ENCODE measurements around the gene SEMA4G.

Gene SEMA4G

DNA sequence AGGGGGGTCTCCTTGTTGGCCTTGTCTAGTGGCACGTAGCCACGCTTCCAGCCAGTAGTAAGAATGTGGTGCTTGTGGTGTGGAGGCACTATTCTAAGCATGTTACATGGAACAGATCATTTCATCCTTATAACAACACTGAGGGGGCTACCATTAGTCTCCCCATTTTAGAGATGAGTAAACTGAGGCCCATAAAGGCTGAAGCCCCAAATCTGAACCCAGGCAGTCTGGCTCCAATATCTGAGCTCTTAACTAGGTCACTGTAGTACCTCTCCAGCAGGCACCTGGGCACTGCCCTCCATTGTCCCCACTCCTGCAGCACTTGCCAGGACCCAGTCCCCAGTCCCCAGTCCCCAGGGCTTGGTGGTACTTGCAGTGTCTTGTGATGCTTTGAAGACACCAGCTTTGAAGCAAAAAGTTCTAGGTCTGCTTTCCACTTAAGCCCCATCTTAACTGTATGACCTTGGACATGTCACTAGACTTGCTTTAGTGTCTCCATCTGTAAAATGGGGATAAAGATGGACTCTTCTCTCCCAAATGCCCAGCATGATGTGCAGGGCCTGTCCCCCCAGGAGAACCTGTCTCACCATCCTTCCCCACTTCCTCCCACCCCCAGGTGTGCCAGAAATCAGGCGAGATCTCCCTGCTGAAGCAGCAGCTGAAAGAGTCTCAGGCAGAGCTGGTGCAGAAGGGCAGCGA is 36.7 kb downstream of the SEMA4G start:
- TF ChIP-seq ZFX (IDR thresholded peaks at IDR 0.05), result no peak
- TF ChIP-seq, protein P1, sequence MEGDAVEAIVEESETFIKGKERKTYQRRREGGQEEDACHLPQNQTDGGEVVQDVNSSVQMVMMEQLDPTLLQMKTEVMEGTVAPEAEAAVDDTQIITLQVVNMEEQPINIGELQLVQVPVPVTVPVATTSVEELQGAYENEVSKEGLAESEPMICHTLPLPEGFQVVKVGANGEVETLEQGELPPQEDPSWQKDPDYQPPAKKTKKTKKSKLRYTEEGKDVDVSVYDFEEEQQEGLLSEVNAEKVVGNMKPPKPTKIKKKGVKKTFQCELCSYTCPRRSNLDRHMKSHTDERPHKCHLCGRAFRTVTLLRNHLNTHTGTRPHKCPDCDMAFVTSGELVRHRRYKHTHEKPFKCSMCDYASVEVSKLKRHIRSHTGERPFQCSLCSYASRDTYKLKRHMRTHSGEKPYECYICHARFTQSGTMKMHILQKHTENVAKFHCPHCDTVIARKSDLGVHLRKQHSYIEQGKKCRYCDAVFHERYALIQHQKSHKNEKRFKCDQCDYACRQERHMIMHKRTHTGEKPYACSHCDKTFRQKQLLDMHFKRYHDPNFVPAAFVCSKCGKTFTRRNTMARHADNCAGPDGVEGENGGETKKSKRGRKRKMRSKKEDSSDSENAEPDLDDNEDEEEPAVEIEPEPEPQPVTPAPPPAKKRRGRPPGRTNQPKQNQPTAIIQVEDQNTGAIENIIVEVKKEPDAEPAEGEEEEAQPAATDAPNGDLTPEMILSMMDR (conservative IDR thresholded peaks at IDR 0.05), result no peak

DNA sequence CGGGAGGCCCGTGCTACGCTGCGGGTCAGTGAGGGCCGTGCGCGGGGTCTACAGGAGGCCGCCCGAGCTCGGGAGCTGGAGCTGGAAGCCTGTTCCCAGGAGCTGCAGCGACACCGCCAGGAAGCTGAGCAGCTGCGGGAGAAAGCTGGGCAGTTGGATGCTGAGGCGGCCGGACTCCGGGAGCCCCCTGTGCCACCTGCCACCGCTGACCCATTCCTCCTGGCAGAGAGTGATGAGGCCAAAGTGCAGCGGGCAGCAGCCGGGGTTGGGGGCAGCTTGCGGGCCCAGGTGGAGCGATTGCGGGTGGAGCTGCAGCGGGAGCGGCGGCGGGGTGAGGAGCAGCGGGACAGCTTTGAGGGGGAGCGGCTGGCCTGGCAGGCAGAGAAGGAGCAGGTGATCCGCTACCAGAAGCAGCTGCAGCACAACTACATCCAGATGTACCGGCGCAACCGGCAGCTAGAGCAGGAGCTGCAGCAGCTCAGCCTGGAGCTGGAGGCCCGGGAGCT is 37.3 kb downstream of the SEMA4G start:
- H3K27ac ChIP-seq, result no peak overlapping the region

More for the DNA sequence above, 36.7 kb downstream of the SEMA4G start:
- H3K27ac ChIP-seq, result no peak overlapping the region

DNA sequence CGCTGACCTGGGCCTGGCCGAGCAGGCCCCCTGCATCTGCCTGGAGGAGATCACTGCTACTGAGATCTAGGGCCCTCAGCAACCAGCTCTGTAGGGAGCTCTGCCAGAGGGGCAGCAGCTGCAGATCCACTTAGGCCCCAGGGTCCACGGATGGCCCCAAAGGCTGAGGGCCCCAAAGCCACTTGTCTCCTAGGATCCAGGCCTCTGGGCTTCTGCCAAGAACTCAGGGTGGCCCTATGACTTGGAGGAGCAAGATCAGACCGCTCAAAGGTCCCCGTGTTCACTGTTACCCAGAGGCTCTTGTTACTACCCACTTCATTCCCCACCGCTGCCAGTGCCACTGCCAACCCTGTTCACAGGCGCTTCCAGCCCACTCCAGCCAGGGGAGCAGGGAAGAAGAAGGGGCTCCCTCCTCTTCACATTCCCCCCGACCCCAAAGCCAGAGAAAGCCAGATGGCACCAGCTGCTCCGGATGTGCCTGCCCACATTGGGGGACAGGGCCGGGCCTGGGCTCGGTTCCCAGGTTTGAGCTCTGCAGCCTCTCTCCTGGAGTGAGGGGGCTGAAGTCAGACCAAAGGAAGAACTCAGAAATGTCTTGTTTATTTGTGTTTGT is 37.9 kb downstream of the SEMA4G start:
- H3K27ac ChIP-seq, result no peak overlapping the region
- TF ChIP-seq ZFX (IDR thresholded peaks at IDR 0.05), result no peak
- TF ChIP-seq, protein P1 (conservative IDR thresholded peaks at IDR 0.05), result no peak

More for the DNA sequence above, 37.3 kb downstream of the SEMA4G start:
- TF ChIP-seq ZFX (IDR thresholded peaks at IDR 0.05), result no peak
- TF ChIP-seq, protein P1 (conservative IDR thresholded peaks at IDR 0.05), result no peak

DNA sequence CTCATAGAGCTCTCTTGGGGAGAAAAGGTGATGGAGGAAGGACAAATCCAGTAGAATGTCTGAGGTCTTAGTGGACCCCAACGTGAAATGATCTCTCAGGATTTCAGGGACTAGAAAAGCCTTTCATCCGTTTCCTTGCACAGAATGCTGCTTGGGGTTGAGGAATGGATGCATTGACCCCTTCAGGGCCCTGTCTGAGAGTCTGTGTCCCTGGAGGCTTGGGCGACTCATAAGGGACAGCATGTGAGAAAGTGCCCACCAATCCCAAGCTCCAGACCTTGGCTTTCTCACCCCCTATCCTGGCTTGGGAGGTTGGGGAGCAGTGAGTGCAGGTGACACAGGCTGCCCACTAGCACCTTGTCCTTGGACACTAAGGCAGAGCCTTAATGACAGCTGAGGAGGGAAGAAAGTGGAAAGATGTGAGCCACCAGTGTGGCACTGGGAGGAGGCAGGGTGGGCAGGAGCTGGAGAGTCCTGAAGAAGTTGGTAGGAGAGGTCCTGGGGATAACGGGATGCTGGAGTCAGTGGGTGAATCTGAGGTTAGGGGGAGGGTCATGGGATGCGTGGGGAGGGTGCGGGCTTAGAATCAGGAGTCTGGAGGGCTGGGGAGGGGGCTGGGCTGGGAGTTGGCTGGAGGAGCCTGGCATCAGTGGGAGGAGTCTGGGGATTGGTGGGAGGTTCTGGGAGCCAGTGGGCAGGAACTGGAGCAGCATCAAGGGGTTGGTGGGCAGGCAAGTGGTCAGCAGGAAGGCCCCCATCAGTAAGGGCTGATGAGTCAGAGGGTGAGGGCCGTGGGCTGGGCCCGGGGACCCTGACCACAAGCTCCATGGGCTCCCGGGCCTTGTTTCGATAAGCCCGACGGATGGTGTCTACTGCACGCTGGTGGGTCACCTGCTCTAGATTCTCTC is 38.9 kb downstream of the SEMA4G start:
- TF ChIP-seq, protein P1 (conservative IDR thresholded peaks at IDR 0.05), result no peak
- no peak for TF ChIP-seq ZFX (IDR thresholded peaks at IDR 0.05)
- H3K27ac ChIP-seq, result no peak overlapping the region

DNA sequence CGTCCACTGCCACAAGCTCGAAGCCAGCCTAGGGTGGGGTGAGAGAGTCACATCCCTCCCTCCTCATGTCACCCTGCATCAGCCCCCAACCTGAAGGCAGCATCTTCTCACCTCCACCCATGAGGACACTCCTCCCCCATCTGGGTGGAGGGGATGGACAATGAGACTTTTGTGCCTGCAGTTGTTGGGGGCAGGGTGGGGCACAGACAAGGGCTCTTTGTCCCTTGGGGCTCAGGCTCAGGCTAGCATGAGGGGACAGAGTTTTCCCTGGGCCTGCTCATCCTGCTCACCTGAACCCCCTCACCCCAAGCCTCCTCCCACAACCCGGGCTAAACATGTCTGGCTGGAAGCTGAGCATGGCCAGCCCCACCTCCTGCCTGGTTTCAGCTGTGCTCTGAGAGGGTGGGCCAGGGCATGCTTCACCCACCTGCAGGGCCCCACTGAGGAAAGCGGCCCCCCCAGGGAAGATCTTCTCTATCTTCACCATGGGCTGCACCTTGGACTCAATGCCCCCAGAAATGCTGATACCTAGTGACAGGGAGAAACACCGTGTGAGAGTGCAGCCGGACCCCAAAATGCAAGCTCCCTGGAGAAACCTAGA is 39.6 kb downstream of the SEMA4G start:
- no peak overlapping the region for H3K27ac ChIP-seq

DNA sequence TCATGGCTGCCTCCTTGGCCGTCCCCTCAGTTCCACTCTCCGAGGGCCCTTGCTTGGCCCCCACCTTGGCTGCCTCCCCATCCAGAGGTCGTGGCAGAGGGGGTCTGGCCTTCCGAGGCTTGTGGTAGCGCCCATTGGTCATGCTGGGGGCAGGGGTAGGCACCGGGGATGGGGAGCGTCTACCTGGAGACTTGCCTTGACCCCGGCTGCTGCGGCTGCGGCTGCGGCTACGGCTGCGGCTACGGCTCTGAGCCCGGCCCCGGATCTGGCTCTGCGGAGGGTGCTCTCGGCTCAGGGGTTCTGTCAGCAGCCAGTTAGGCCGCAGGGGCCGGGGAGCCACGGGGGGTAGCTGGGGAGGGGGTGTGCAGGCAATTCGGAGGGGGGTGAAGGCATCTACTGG is 41.0 kb downstream of the SEMA4G start:
- H3K27ac ChIP-seq, result no peak overlapping the region
- no peak for TF ChIP-seq ZFX (IDR thresholded peaks at IDR 0.05)
- TF ChIP-seq, protein P1 (conservative IDR thresholded peaks at IDR 0.05), result no peak

More for the DNA sequence above, 39.6 kb downstream of the SEMA4G start:
- TF ChIP-seq ZFX (IDR thresholded peaks at IDR 0.05), result no peak
- TF ChIP-seq, protein P1 (conservative IDR thresholded peaks at IDR 0.05), result no peak

Measured in C4-2B (cell line).